Measurements from ENCODE around the gene TSC22D1.

DNA sequence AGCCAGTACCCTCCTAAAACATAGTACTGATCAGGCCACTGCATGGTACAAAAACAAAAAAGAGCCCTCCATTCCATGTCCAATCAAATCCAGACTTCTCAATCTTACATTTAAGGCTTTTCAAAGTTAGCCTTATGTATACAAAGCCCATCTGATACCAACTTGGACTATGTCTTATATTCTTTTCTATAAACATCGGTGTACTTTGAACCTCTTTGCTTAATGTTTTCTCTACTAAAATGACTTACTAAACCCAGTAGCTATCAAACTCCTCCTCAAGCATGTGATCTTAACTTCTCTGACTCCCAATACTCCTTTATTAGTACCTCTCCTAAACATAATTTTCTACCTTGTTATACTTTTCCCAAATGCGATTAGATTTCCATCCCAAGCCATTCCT, 14.8 kb downstream of the TSC22D1 start:
- no peak for TF ChIP-seq POLR2A (IDR thresholded peaks at IDR 0.05)
- TF ChIP-seq, protein P1, sequence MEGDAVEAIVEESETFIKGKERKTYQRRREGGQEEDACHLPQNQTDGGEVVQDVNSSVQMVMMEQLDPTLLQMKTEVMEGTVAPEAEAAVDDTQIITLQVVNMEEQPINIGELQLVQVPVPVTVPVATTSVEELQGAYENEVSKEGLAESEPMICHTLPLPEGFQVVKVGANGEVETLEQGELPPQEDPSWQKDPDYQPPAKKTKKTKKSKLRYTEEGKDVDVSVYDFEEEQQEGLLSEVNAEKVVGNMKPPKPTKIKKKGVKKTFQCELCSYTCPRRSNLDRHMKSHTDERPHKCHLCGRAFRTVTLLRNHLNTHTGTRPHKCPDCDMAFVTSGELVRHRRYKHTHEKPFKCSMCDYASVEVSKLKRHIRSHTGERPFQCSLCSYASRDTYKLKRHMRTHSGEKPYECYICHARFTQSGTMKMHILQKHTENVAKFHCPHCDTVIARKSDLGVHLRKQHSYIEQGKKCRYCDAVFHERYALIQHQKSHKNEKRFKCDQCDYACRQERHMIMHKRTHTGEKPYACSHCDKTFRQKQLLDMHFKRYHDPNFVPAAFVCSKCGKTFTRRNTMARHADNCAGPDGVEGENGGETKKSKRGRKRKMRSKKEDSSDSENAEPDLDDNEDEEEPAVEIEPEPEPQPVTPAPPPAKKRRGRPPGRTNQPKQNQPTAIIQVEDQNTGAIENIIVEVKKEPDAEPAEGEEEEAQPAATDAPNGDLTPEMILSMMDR (IDR thresholded peaks at IDR 0.05 in 4 of 5, conservative IDR thresholded peaks at IDR 0.05 in 1 of 5) = no peak

All from gastrocnemius medialis (tissue), 4 donors.